Caco-2 (cell line): ENCODE measurements around the gene EPS8L3. TPM values are rescaled to one million over a fixed set of nuclear protein-coding genes. Genes with fewer than 3 reads are reported as not detected.

ENCODE experiments used
- BruUV-seq: library from RNA; stranded (reverse); fragments of 400-500 nt; replicated peaks from 2 replicates; lab custom pipeline; 2021; lab: Mats Ljungman, UMichigan
- CTCF ChIA-PET: fragments of 300-600 bp; sonication (Branson Sonifier 250); formaldehyde crosslinking; loops from one replicate; lab custom pipeline; 2022; ENCODE audit warnings: antibody characterized with exemption; lab: Charles Lee
- POLR2A ChIA-PET: fragments of 300-600 bp; sonication (Branson Sonifier 250); formaldehyde crosslinking; loops from one replicate; lab custom pipeline; 2022; ENCODE audit warnings: antibody characterized with exemption; lab: Charles Lee
- DNase-seq, 2 experiments: peaks; one replicate each; pipeline versions ENCODE4 v3.0.0 to v3.0.0-alpha.2; 2020 to 2022
- H3K27me3 ChIP-seq: replicated peaks from 2 replicates; pipeline ENCODE4 v1.6.0; 2011; ENCODE audit warnings: low read length; ENCODE audit not compliant: control insufficient read depth, insufficient read depth
- H3K36me3 ChIP-seq: 2 replicates; pipeline ENCODE4 v1.5.1; 2011; ENCODE audit warnings: low read length; ENCODE audit not compliant: control insufficient read depth, insufficient read depth
- H3K4me1 ChIP-seq: fragments of 250-450 bp; sonication (Bioruptor Pico); 2 replicates; pipeline ENCODE4 v1.5.1; 2020; ENCODE audit warnings: mild to moderate bottlenecking
- H3K4me3 ChIP-seq: 2 replicates; pipeline ENCODE4 v1.5.1; 2011; ENCODE audit warnings: low read depth, mild to moderate bottlenecking, control low read depth, low read length
- H3K9me3 ChIP-seq: fragments of 250-450 bp; sonication (Bioruptor Pico); 2 replicates; pipeline ENCODE4 v1.5.1; 2020; ENCODE audit warnings: mild to moderate bottlenecking, moderate library complexity
- H3K27ac Mint-ChIP-seq: one replicate; pipeline ENCODE4 v1.8.0; 2022; ENCODE audit warnings: mixed read lengths; ENCODE audit not compliant: unreplicated experiment
- H3K27me3 Mint-ChIP-seq: one replicate; pipeline ENCODE4 v1.8.0; 2022; ENCODE audit warnings: mixed read lengths; ENCODE audit not compliant: insufficient read depth, unreplicated experiment
- H3K36me3 Mint-ChIP-seq: one replicate; pipeline ENCODE4 v1.8.0; 2022; ENCODE audit warnings: mild to moderate bottlenecking, mixed read lengths; ENCODE audit not compliant: insufficient read depth, unreplicated experiment
- H3K4me1 Mint-ChIP-seq: one replicate; pipeline ENCODE4 v1.8.0; 2022; ENCODE audit warnings: low read depth, mixed read lengths; ENCODE audit not compliant: unreplicated experiment
- H3K4me3 Mint-ChIP-seq: one replicate; pipeline ENCODE4 v1.8.0; 2022; ENCODE audit warnings: mild to moderate bottlenecking, moderate library complexity, mixed read lengths; ENCODE audit not compliant: unreplicated experiment
- H3K9me3 Mint-ChIP-seq: one replicate; pipeline ENCODE4 v1.8.0; 2022; ENCODE audit warnings: mixed read lengths; ENCODE audit not compliant: unreplicated experiment
- intact Hi-C: fragments of 100-400 bp; cut with micrococcal nuclease; formaldehyde crosslinking; loops from one replicate; pipeline ENCODE4 v1.10.0; 2022; ENCODE audit not compliant: unreplicated experiment
- total RNA-seq: library from RNA; stranded (reverse); gene quantifications from 2 replicates; pipeline ENCODE4 v1.2.3, GENCODE V29; 2022
- TF ChIP-seq, protein P1 (sequence below), 2 experiments: fragments of 200-600 bp in 1 of 2; IDR thresholded peaks; 1 replicate in 1 of 2; 2 replicates in 1 of 2; pipeline versions ENCODE4 v1.5.1 to v1.8.0; 2011 to 2022; ENCODE audit warnings: antibody characterized with exemption in 1 of 2, control low read depth in 1 of 2, inconsistent platforms in 1 of 2, low read depth in 1 of 2, low read length in 1 of 2, mild to moderate bottlenecking in 1 of 2, moderate library complexity in 1 of 2; ENCODE audit not compliant: insufficient read depth in 1 of 2, severe bottlenecking in 1 of 2, unreplicated experiment in 1 of 2

Gene EPS8L3
- total RNA-seq, 1 experiment from 2014 or later, result 15.3 TPM

DNA sequence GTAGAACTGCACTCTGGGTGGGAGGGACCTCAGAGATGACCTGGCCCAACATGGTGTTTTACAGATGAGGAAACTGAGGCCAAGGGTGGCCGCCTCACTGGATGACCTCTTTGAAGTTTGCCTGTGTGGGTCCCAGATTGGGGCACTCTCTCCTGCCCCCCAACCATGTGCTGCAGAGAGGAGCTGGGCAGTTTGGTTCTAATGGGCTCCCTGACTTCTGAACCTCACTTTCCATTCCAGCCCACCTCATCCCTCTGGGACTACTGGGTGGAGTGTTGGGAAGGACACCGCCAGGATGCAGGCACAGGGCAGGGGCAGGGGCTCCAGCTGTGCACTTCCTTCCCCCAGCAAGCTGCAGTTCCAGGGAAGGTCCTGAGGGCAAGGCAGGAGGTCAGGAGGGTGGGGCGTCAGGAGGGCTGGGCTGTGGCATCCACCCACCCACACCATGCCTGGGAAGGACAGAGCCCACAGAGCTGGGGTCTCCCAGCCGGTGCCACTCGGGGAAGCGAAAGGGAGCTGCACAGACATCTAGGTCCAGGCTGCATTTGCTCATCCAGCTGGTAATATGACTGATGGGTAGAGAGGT is 10.3 kb upstream of the EPS8L3 start:
- ChIA-PET POLR2A (no interaction called here), CTCF (interaction anchor here (0.6 to 5.6 kb wide), 7 partner anchors 49 to 237 kb away, joined by 3 to 54 read pairs (median 4); partner anchors contain the start of gene AHCYL1)
- Histone ChIP-seq H3K4me1 (no peaks in the 10 kb centered on the region; the same call in 1 of the 2 replicates), H3K4me3 (no peak overlapping the region), H3K27me3 (no peaks in the 10 kb centered on the region), H3K36me3 (no peaks in the 10 kb centered on the region), H3K9me3 (no peaks in the 10 kb centered on the region)
- H3K4me3 Mint-ChIP-seq, result no peak overlapping the region
- TF ChIP-seq, protein P1, sequence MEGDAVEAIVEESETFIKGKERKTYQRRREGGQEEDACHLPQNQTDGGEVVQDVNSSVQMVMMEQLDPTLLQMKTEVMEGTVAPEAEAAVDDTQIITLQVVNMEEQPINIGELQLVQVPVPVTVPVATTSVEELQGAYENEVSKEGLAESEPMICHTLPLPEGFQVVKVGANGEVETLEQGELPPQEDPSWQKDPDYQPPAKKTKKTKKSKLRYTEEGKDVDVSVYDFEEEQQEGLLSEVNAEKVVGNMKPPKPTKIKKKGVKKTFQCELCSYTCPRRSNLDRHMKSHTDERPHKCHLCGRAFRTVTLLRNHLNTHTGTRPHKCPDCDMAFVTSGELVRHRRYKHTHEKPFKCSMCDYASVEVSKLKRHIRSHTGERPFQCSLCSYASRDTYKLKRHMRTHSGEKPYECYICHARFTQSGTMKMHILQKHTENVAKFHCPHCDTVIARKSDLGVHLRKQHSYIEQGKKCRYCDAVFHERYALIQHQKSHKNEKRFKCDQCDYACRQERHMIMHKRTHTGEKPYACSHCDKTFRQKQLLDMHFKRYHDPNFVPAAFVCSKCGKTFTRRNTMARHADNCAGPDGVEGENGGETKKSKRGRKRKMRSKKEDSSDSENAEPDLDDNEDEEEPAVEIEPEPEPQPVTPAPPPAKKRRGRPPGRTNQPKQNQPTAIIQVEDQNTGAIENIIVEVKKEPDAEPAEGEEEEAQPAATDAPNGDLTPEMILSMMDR (IDR thresholded peaks at IDR 0.05; ENCODE audit: insufficient read depth in 1 of 2, low read depth in 1 of 2, low read length in 1 of 2, severe bottlenecking in 1 of 2, unreplicated experiment in 1 of 2), result no peak
- H3K36me3 Mint-ChIP-seq, result peaks cover 10% of the 10 kb centered on the region
- no TSS peak for BruUV-seq
- intact Hi-C loops, result loop anchor here (1.0 to 10.0 kb wide), 6 partner anchors 42 to 228 kb away; partner anchors contain the start of genes CSF1 and GSTM4
- no peaks in the 10 kb centered on the region for H3K4me1 Mint-ChIP-seq
- no peak overlapping the region for H3K27ac Mint-ChIP-seq
- H3K9me3 Mint-ChIP-seq, result no peaks in the 10 kb centered on the region
- no peak for DNase-seq
- H3K27me3 Mint-ChIP-seq, result no peaks in the 10 kb centered on the region

DNA sequence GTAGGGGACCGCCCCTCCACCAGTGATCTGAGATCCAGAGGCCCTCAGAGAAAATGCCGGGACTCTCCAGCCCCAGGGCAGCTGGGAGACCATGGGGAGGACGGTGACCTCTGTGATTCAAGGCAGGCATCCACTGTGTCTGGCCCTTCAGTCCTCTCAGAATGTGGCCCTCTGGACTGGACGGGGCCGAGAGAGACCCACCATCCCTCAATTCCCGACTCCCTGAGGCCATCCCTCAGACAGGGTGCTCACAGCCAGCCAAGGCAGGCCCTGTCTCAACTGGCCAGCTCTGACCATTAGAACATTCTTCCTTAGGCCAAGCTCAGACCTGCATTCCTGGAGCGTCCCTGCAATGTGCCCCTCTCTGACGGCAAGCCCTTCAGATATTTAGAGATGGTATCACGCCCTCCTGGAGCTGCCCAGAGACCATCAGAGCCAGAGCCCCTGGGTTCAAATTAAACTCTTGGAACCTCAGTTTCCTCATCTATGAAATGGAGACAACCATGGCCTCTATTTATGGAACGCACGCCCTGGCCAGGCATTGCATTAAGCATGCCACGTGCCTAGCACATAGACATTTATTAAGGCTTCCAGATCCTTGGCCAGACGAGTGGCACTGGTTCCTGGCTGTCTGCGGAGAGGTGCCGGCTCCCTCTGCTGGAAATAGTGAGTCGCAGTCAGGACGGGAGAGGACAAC is 9.6 kb upstream of the EPS8L3 start:
- Mint-ChIP-seq H3K27me3 (no peaks in the 10 kb centered on the region), H3K4me1 (no peaks in the 10 kb centered on the region), H3K27ac (no peak overlapping the region), H3K4me3 (no peak overlapping the region), H3K36me3 (peaks cover 10% of the 10 kb centered on the region), H3K9me3 (no peaks in the 10 kb centered on the region)
- Histone ChIP-seq H3K27me3 (no peaks in the 10 kb centered on the region), H3K36me3 (no peaks in the 10 kb centered on the region), H3K4me1 (no peaks in the 10 kb centered on the region; the same call in 1 of the 2 replicates), H3K9me3 (no peaks in the 10 kb centered on the region), H3K4me3 (no peak overlapping the region)
- no TSS peak for BruUV-seq
- intact Hi-C loops, result loop anchor here (1.0 to 10.0 kb wide), 6 partner anchors 41 to 227 kb away; partner anchors contain the start of genes CSF1 and GSTM4
- peak; percentile 76 to 82 for DNase-seq
- TF ChIP-seq, protein P1 (IDR thresholded peaks at IDR 0.05; ENCODE audit: insufficient read depth in 1 of 2, low read depth in 1 of 2, low read length in 1 of 2, severe bottlenecking in 1 of 2, unreplicated experiment in 1 of 2), result peak; percentile 48 to 75
- POLR2A ChIA-PET, result no interaction called here
- CTCF ChIA-PET, result interaction anchor here (0.9 to 5.6 kb wide), 8 partner anchors 48 to 227 kb away, joined by 3 to 54 read pairs (median 5); partner anchors contain the start of genes AHCYL1 and GSTM4

DNA sequence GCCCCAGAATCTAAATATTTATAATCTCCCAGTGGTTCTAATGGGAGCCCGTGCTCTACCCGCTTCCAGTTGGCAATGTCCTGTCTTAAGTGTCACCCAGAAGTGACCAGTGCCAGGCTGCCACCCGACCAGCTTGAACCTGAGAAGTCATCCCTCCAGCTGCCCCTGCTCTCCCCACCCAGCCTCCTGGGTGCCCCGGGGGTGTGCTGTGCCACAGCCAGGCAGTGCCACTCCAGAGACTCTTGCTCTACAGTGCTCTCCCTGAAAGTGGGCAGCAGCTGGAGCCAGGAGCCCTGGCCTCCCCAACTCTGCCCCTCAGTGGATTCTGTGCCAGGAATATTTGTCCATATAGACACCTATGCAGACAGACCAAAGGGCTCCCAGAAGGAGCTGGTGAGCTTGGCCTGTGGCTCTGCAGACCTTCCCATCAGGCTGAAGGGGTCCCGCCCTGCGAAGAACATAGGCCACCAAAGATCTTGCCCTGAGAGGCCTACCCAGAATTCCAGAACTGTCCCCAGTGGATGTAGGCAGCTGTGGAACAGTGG is 9.0 kb upstream of the EPS8L3 start:
- Mint-ChIP-seq H3K27ac (no peak overlapping the region), H3K4me3 (no peak overlapping the region), H3K27me3 (no peaks in the 10 kb centered on the region), H3K4me1 (no peaks in the 10 kb centered on the region), H3K9me3 (no peaks in the 10 kb centered on the region), H3K36me3 (peaks cover 10% of the 10 kb centered on the region)
- CTCF ChIA-PET, result interaction anchor here (0.9 to 3.8 kb wide), 5 partner anchors 48 to 212 kb away, joined by 3 to 26 read pairs (median 6); partner anchors contain the start of genes AHCYL1 and GSTM4
- Histone ChIP-seq H3K9me3 (no peaks in the 10 kb centered on the region), H3K4me1 (no peaks in the 10 kb centered on the region; the same call in 1 of the 2 replicates), H3K27me3 (no peaks in the 10 kb centered on the region), H3K4me3 (no peak overlapping the region), H3K36me3 (no peaks in the 10 kb centered on the region)
- no TSS peak for BruUV-seq
- DNase-seq, result no peak
- TF ChIP-seq, protein P1 (IDR thresholded peaks at IDR 0.05; ENCODE audit: insufficient read depth in 1 of 2, low read depth in 1 of 2, low read length in 1 of 2, severe bottlenecking in 1 of 2, unreplicated experiment in 1 of 2), result no peak
- intact Hi-C loops, result loop anchor here (1.0 to 10.0 kb wide), 6 partner anchors 40 to 226 kb away; partner anchors contain the start of genes CSF1 and GSTM4
- POLR2A ChIA-PET, result no interaction called here
